GM12892 (cell line): ENCODE results near the gene EYS.

ENCODE experiments used
- POLR2A ChIP-seq: IDR thresholded peaks from 2 replicates; pipeline ENCODE4 v1.6.1; 2011; ENCODE audit warnings: low read depth, low read length, control low read depth
- POLR2AphosphoS5 ChIP-seq: IDR thresholded peaks from 2 replicates; pipeline ENCODE4 v1.6.1; 2011; ENCODE audit warnings: low read depth, low read length, control low read depth
- TAF1 ChIP-seq: IDR thresholded peaks from 2 replicates; pipeline ENCODE4 v1.6.1; 2011; ENCODE audit warnings: low read depth, mild to moderate bottlenecking, control low read depth, low read length, borderline replicate concordance

DNA sequence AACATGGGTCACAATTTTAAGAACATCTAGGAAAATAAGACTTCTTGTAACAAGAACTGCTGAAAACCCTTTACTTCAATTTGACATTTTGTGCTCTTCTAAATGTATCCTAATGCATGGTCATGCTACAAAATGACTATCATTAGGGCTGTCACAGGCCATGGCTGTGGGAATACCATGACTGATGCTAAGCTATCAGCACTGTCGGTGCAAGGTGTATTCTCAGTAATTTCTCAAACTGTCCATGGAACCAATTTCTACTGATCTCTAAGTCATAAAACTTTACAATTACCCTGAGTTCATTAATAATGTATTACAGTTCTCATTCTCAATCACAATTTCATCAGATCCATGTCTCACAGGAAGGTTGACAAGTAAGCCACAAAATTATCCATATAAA, 625.3 kb downstream of the EYS start:
- TF ChIP-seq TAF1 (no peak), POLR2A (no peak), POLR2AphosphoS5 (no peak)
